SIG-M5 (cell line): ENCODE data around the gene ANO3.
"Not testable (repeated sequence)": the region's sequence is repeated elsewhere in the genome, so short reads cannot be mapped to it uniquely, and the experiment has no call there.

Experiments used
- DNase-seq: peaks from one replicate; lab custom pipeline; 2025; lab: John Stamatoyannopoulos, UW

ANO3 gene

DNA sequence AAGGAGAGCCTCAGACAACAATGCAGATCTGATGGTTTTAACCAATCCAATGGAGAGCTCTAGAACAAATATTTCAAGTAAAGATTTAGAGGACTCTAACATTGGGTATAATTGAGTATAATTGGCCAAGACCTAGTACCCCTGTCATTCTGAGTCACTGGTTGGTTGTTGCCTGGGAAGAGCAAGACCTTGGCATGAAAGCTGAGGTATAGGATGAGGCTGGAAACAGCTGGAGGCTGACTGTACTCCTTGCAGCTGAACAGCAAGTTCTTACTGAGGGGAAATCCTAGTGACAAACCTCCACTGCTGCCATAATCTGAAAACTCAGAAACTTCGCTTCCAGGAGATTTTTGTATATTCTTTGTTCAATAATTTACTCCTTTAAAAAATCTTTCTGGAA is 294.4 kb downstream of the ANO3 start:
- no peak for DNase-seq

DNA sequence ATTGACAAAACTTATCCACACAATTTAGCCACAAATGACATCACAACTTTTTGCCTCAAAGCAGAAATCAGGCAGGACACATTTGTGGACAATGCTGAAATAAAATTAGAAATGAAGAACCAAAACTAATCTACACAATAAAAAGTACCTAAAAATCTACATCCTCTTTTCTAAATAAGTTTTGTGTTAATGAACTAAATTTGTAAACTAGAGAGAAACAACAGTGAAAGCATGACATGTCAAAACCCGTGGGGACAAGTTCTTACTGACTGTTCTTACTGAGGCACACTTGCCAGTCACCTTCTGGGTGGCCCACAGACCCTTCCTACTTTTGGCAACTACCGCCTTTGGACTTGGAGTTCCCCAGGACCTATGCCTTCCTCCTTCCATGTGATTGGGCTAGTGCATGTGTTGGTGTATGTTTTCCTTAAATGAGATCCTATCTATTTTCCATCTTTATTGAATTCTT is 300.8 kb downstream of the ANO3 start:
- no peak for DNase-seq

DNA sequence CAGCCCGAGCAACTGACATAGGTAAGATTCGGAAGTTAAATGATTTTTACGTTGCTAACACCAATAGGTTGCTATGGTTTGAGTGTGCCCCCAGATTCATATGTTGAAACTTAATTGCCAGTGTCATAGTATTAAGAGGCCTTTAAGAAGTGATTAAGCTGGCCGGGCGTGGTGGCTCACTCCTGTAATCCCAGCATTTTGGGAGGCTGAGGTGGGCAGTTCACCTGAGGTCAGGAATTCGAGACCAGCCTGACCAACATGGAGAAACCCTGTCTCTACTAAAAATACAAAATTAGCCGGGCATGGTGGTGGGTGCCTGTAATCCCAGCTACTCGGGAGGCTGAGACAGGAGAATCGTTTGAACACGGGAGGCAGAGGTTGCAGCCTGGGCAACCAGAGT is 311.4 kb downstream of the ANO3 start:
- DNase-seq = not testable (repeated sequence)

DNA sequence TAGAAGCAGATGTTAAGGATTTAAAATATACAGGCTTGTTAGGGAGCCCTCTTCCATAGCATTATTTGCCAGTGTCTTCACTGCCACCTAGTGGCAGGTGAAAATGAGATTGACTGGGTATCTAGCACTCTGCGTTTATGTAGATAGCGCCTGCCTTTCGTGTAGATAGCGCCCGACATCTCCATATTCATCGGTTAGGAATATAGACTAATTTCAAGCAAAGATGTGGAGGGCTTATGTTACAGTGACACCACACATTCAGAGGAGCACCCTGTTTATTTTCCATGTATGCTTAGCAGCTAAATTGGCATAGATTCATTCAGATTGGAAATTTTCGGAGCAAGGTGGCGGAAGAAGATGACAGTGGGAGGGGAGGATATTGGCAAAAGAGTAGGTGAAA is 318.0 kb downstream of the ANO3 start:
- no peak for DNase-seq

DNA sequence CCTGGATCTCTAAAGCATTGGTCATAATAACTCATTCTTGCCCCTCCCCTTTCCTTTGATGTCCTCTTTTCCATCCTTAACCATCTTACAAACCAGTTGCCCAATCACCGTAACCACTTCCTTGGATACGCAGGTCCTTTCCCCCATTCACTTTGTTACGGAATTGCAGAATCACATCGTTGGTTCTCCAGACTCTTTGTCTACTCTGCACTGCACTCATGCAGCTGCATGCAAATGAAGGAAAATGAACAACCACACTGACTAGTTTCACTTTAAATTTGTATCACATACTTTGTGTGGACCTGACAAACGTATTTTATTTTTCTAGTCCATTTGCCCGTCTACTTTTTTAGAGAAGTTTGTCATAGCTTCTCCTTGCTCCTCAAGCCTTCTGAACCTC is 320.0 kb downstream of the ANO3 start:
- no peak for DNase-seq

DNA sequence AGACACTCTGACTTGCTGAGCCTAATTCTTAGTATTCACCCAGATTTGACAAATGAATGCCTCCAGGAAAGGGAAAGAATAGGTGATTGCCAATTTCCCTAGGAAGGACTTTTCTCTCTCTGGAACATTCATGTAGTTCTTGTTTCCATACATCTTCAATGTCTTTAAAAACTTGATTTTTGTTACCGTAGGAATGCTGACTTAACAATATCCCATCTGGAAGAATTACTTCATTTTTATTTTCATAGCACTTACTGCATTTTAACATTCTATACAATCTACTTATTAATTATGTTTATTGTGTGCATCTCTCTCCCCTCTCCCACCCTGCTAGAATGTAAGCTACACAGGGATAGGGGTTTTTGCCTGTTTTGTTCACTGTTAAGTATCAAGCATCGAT is 323.4 kb downstream of the ANO3 start:
- no peak for DNase-seq

DNA sequence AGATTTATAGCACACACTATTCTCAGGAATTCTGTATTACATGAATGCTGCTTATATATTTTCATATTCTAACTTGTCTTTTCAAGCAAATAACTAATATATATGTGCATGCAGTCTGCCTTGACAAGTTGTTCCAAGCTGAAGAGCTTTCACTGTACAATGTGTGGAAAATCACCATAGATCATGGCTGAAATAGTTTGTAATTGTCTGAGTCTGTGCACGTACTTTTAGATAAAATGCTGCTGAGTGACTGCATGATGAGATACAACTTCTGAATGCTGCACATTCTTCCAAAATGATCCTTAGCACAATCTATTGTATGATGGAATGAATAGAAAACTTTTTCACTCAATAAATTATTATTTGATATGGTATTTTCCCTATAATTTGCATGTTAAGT is 331.0 kb downstream of the ANO3 start:
- no peak for DNase-seq

DNA sequence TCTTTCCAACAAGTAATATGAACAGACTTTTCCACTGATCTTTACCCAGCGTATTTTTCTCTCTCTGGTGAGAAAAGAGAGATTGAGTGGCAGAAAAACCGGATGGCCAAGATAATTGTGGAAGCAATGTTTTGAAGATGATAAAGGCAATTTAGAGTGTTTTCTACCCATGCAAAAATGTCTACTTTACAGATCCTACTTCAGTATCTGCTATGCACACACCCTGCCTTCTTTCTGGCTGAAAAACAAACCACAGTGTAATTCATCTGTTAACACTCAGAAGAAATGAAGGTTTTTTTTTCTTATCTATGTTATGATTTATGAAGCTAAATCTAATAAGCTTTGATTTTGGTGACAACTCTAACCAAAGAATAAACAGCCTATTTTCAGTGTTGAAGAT is 333.1 kb downstream of the ANO3 start:
- no peak for DNase-seq

DNA sequence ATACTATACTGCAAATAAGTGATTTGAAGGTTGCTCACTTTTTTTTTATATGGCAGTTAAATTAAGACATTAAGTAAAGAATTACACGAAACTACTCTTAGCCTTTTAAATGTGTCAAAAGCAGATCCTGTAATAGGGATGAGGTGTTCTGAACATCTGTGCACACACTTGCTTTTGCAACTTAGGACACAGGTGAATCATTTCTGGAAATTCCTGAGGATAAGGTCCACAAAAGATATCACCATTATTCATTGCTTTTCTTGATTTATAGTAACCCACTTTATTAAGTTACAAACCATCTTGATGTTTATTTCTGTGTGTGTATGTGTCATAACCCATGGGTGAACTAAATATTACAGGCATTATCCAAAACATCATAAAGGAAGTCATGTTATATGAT is 334.0 kb downstream of the ANO3 start:
- DNase-seq = no peak

DNA sequence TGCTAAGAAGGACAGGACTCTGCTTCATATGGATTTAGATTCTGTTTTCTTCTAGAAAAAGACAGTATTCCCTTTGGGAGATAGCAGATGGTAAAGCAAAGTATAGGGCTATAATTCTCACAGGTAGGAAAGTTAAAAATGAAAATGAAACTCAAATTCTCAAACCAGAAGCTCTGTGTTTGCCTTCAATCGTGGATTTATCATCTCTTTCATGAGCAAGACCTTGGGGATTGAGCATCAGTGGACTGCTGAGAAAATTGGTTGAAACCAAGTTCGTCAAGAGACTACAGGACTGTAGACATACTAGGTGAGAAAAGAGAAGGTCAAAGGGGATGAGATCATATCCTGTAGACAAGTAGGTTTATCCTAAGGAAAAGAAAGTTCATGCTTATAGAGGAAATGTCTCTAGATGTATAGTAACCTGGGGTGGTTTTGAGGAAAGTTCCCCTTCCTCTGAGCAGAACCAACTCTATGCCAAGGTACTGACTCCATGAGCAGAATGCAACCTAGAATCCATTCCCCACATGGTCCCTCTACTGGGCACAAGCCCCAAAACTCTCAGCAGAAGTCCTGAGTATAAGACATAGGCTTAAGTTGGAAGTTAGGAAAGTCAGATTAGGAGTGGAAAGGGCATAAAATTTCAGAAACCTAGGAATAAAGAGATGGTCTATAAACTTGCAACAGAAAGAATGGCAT is 343.5 kb downstream of the ANO3 start:
- DNase-seq = no peak

DNA sequence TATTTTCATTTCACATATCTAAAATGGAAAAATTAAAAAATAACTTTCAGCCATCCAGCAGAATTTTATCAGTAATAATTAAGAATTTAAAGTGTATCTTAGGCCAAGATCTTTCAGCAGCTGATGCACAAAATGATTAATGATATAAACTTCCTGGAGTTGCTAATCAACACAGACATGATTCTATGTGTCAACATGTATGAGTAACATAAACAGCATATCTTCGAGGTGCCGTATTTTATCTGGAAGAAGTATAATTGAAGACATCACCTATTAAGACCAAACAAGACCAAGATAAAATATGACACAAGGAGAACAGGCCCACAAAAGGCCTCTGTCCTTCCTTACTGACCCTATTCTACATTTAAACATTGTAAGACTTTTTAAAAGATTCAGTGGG is 344.7 kb downstream of the ANO3 start:
- DNase-seq = no peak

DNA sequence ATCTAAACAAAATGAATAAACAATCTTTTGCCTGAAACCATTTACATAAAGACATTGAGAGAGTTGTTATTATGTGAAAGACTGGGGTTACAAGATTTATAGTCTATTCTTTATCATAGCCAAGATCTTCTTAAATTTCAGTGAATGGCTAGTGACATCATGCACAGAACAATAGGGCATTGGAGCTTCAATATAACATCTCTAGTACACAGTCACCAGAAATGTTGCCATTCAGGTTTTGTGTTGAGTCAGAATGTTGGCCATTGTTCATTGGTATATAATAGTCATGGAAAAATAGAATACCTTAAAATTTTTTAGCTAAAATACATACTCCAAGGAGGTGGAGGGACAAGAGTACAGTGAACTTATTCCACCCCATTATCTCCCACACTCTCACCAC is 345.6 kb downstream of the ANO3 start:
- no peak for DNase-seq

DNA sequence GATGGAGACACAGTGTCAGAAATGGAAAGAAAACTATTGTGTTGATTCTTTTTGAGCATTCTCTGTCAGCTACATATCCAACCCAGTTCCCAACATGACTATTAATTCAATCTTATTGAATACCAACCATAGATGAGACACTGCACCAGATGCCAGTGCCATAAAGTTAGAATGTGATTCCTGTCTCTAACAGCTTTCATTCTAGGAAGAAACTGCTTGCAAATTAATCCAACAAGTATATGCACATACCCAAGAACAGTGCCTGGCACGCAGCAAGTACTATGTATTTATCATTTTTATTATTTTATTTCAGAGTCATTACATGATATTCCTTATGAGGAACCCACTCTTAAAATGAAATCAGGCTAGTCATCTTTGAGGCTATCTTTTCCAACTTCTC is 355.4 kb downstream of the ANO3 start:
- no peak for DNase-seq

DNA sequence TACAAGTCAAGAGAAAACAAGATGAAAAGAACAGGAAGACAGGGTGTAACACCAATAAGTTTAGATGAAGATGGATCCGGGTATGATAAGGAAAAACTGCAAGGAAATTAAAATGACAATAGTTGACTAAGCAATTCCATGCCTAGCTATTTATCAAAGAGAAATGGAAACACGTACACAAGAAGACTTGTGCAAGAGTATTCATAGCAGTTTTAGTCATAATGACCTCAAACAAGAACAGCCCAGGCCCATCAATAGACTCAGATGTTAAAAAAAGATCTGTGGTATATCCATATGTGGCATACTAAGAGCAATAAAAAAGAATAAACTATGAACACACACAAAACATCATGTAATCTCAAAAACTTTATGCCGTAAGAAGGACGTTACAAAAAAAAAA is 356.8 kb downstream of the ANO3 start:
- no peak for DNase-seq

DNA sequence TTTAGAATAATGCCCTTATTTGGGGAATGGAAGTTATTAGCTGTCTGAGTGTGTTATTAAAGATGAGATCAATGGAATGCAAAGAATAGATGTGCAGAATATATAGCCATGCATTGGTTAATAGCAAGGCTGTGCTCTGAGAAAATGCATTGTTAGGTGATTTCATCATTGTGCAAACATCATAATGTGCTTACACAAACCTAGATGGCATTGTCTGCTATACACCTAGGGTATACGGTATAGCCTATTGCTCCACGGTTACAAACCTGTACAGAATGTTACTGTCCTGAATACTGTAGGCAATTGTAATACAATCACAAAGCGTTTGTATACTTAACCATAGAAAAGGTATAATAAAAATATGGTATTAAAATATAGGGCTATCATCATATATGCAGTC is 364.4 kb downstream of the ANO3 start:
- no peak for DNase-seq

DNA sequence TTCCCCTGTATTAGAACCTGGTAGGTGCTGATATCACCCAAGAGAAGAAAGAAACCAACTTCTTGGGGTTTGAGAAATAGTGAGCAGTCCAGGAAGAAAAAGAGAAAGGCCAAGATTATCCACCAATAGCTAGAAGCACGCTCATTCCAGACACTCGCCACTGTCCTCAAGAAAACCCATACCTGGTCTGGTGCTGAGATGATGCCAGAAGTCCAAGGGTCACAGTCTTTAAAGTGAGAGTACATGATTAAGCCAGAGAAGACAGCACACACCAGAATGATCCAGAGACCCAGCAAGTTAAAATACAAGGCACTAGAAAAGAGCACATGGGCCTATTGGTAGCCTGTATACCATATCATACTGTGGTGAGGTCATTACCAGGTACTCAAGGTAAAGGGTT is 366.3 kb downstream of the ANO3 start:
- no peak for DNase-seq

DNA sequence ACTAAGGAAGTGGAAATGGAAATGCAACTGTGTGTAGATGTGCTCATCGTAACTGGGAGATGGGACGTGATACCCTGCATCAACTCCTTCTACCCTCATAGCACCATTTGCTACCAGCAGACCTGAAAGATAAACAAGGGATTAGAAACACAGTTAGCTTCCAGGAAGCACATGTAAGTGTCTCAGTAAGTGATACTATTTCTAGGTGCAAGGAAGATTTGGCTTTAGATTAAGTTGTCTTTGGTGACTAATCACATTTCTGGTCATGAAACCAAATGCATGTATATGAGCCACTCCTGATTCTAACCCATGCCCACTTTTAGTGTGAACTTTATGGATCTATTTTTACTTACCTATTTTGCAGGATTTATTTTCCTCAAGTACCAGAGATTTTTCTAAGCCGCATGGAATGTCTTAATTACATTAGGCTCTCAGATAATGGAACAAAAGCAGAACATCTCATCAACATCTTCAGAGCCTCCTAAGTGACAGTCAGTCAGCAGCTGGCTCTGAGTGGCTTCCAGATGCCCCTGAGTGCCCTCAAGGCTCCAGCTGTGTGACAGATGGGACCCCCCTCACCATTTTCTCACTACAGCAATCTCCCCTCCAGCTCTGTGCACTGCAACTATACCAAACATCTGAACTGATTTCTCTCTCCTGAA is 368.8 kb downstream of the ANO3 start:
- no peak for DNase-seq

DNA sequence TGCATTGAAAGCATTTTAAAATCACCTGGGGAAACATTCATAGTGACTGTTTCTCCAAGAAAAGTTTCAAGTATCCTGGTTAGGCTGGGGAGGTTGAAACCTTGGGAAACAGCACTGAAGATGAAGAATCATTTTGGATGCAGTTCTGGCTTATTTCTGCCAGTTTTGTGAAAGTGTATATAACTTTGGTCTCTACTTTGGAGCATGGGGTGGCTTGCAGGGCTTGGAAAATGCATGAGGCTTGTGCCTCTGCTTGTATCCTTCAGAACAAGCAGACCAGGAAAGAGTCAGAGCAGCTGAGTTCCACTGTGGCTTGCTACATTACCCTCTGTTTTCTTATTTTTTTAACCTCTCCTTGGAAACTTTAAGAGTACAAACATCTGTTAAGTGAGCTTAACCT is 370.5 kb downstream of the ANO3 start:
- no peak for DNase-seq

DNA sequence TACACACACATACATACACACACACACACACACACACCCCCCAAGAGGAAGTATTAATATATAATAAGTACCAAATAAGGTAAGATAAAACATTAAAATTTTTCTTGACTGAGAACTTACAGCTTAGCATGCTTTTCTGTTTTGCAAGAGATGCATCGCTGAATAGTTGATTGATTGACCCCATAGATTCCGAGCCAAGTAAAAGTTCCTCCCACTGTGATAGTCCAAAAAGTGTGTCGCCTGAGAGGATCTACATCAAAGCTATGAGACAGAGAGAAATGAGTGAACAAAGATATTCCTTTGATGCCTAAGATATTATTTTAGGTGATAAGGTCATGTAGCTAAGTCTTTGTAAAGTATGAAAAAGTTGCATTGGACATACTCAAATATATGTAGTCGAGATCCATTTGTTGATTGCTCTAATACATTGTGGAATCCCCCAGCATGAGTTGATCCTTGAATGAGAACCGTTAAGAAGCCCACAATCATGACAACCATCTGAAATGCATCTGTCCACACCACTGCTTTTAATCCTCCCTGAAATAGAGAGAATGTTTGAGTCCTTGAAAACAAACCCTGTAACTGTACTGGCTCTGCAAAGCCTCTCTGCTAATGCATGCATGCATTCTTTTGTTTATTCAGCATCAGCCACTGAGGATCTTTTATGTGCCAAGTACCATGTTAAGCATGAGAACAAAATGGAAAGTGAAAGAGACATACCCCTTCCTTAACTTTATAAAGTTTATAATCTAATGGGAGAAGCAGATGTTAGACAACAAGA is 371.7 kb downstream of the ANO3 start:
- DNase-seq = no peak

DNA sequence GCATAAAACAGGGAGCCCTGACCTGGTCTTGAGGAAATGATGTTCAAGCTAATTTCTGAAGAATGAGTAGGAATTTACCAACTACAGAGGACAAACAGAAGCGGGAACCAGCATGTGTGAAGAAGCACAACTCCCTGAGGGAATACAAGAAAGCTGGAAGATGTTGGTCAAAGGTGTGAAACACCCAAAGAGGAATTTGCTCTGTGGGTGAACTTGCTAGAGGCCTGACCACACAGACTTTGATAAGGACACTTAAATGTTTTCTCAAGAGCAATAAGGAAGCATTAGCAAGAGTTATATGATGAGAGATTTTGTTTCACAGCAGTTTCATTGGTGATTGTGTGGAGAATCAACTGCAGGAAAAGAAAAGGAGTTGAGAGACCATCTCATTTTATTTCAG is 372.3 kb downstream of the ANO3 start:
- DNase-seq = no peak

DNA sequence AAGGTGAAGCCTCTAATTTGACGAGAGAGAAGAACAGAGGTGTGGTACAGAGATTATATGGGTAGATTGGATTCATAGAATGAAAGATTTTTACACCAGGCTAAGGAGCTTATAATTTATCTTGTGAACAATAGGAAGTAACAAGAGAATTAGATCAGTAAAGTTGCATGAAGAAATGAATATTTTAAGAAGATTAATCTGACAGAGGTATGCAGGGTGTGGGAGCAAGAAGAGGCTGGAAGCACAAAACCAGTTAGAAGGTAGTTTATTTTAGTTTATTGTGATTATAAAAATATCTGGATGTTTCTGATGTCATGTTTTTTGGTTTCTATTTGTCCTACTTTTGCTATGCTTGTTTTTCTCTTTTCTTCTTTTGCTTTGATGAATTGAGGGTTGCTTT is 374.3 kb downstream of the ANO3 start:
- DNase-seq = no peak

DNA sequence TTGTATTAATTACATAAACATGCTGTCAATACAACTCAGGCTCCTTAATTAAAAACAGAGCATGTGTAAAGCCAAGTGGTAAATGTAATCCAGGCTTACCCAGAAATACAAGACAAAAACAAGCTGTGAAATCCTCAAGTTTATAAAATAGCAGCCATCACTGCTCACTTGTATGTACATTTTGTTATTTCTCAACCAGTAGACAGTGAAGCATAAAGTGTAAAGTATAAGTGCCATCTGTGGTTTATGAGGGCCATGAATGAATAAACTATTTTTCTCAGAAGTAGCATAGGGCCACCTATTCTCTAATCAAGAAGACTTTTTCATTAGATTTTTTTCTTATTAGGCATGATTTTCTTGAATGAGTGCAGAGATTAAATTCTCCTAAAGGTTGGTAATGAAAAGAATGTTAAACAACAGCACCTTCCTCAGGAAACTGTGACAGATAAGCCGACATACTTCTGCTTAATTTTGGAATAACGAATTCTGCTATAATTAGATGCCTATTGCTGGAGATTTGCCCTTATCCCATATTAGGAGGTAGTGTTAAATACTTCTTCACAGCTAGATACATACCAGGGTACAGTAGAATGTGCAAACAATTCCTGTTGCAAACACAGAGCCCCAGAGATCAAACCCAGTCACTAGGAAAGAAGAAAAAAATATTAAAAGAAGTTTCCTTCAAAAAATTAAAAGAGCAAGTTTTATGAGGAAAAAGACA is 377.0 kb downstream of the ANO3 start:
- DNase-seq = no peak

DNA sequence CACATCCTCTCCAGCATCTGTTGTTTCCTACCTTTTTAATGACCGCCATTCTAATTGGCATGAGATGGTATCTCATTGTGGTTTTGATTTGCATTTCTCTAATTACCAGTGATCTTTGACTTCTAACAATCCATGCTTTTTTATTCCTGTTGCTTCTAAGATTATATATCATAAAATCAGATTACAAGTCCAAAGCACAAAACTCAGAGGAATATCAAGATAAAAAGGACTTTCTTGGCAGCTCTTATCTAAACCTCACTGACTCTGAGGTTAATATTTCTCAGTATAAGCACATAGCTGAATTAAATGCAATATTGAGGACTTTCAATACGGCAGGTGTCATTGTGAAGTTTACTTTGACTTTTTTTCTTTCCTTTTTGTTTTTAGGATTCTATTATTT is 378.6 kb downstream of the ANO3 start:
- DNase-seq = no peak
